Natural killer cell (primary cell): ENCODE measurements around the gene ARHGAP42. TPM values are rescaled to one million over a fixed set of nuclear protein-coding genes. Genes with fewer than 3 reads are reported as not detected.

Experiments
- ATAC-seq, 3 donors: fragments of 150-1000 bp in 2 of 3; fragments of 200-7000 bp in 1 of 3; cut with Tn5 transposase; 1 replicate in 1 of 3; 2 replicates in 2 of 3; pipeline ENCODE4 v1.10.0; 2021; ENCODE audit warnings: mild to moderate bottlenecking in 2 of 3, moderate library complexity in 2 of 3
- DNase-seq, 2 donors: peaks; one replicate each; pipeline versions ENCODE4 v3.0.0 to v3.0.0-alpha.2; 2013 to 2021; ENCODE audit warnings: mixed read lengths in 1 of 2
- H3K27ac ChIP-seq: one replicate; pipeline ENCODE4 v1.5.1; 2013; ENCODE audit warnings: mild to moderate bottlenecking, low read length
- H3K27me3 ChIP-seq: one replicate; pipeline ENCODE4 v1.6.1; 2013; ENCODE audit warnings: low read length; ENCODE audit not compliant: control insufficient read depth, insufficient read depth
- H3K36me3 ChIP-seq: one replicate; pipeline ENCODE4 v1.6.1; 2013; ENCODE audit warnings: low read length; ENCODE audit not compliant: control insufficient read depth, insufficient read depth
- H3K4me1 ChIP-seq: one replicate; pipeline ENCODE4 v1.6.1; 2013; ENCODE audit warnings: low read length; ENCODE audit not compliant: control insufficient read depth, insufficient read depth
- H3K4me3 ChIP-seq: one replicate; pipeline ENCODE4 v1.5.1; 2013; ENCODE audit warnings: low read length
- H3K9me3 ChIP-seq: one replicate; pipeline ENCODE4 v1.6.1; 2013; ENCODE audit warnings: low read length; ENCODE audit not compliant: control insufficient read depth, insufficient read depth
- H3K27ac Mint-ChIP-seq, 2 donors: one replicate each; pipeline ENCODE4 v1.8.0; 2022; ENCODE audit warnings: mild to moderate bottlenecking in 2 of 2, mixed read lengths in 2 of 2, moderate library complexity in 1 of 2
- H3K27me3 Mint-ChIP-seq, 2 donors: one replicate each; pipeline ENCODE4 v1.8.0; 2022; ENCODE audit warnings: low read depth in 2 of 2, mixed read lengths in 2 of 2
- H3K36me3 Mint-ChIP-seq: one replicate; pipeline ENCODE4 v1.8.0; 2022; ENCODE audit warnings: mixed read lengths
- H3K4me1 Mint-ChIP-seq, 2 donors: one replicate each; pipeline ENCODE4 v1.8.0; 2022; ENCODE audit warnings: mixed read lengths in 2 of 2
- H3K4me3 Mint-ChIP-seq: one replicate; pipeline ENCODE4 v1.8.0; 2022; ENCODE audit warnings: mild to moderate bottlenecking, moderate library complexity, mixed read lengths
- H3K9me3 Mint-ChIP-seq, 2 donors: one replicate each; pipeline ENCODE4 v1.8.0; 2022; ENCODE audit warnings: mixed read lengths in 2 of 2
- WGBS: methylation state at CpG from one replicate; pipeline ENCODE4 v1.1.7; 2013; ENCODE audit warnings: missing lambda C conversion rate; ENCODE audit not compliant: insufficient coverage; 5-methylcytosine and 5-hydroxymethylcytosine counted together
- intact Hi-C: fragments of 100-400 bp; cut with micrococcal nuclease; formaldehyde crosslinking; loops from one replicate; pipeline ENCODE4 v1.14.2; 2022
- total RNA-seq, 4 donors: library from RNA; stranded (reverse); fragments of 120-200 nt in 1 of 4; gene quantifications; one replicate each; pipeline versions ENCODE4 v1.2.3 to v1.2.4, GENCODE V29; 2013 to 2022
- TF ChIP-seq, protein P1 (sequence below): fragments of 200-600 bp; IDR thresholded peaks from one replicate; pipeline ENCODE4 v1.8.0; 2022; ENCODE audit warnings: antibody characterized with exemption

The ARHGAP42 gene
- total RNA-seq, 3 donors from 2014 or later (not counting 1 experiment from before 2014, with no cell fraction given), result 6.0 to 7.6 (median 6.4) TPM

DNA sequence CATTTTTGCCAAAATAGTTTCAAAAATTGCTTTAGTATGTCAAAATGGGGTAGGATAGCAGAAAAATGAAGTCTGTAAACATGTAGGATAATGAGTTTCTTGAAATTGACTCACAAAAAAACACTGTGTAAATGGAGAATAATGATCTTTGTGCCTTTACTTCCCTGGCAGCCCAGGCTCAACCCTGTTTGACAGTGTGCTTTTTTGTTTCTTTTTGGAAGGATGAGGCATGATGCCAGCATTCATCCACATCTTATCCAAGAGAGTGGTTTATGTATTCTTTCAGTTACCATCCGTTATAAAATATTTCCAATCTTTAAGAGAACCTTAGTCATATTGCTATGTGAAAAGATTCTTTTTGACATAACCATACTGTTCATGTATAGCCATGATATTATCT, 70.6 kb downstream of the ARHGAP42 start:
- no peaks in the 10 kb centered on the region for H3K27me3 Mint-ChIP-seq
- TF ChIP-seq, protein P1, sequence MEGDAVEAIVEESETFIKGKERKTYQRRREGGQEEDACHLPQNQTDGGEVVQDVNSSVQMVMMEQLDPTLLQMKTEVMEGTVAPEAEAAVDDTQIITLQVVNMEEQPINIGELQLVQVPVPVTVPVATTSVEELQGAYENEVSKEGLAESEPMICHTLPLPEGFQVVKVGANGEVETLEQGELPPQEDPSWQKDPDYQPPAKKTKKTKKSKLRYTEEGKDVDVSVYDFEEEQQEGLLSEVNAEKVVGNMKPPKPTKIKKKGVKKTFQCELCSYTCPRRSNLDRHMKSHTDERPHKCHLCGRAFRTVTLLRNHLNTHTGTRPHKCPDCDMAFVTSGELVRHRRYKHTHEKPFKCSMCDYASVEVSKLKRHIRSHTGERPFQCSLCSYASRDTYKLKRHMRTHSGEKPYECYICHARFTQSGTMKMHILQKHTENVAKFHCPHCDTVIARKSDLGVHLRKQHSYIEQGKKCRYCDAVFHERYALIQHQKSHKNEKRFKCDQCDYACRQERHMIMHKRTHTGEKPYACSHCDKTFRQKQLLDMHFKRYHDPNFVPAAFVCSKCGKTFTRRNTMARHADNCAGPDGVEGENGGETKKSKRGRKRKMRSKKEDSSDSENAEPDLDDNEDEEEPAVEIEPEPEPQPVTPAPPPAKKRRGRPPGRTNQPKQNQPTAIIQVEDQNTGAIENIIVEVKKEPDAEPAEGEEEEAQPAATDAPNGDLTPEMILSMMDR, result no peak
- no CpG with 5 or more reads among the region's 1 CpG for WGBS
- Histone ChIP-seq H3K27ac (no peak overlapping the region), H3K4me3 (no peak overlapping the region), H3K27me3 (no peaks in the 10 kb centered on the region), H3K4me1 (no peaks in the 10 kb centered on the region), H3K9me3 (no peaks in the 10 kb centered on the region), H3K36me3 (no peaks in the 10 kb centered on the region)
- no peak overlapping the region for H3K27ac Mint-ChIP-seq
- DNase-seq (no peak), ATAC-seq (no peak)
- H3K4me1 Mint-ChIP-seq, result peaks cover 0 to 12% of the 10 kb centered on the region in 2 donors
- intact Hi-C loops, result no loop called here
- H3K36me3 Mint-ChIP-seq, result no peaks in the 10 kb centered on the region
- no peak overlapping the region for H3K4me3 Mint-ChIP-seq
- H3K9me3 Mint-ChIP-seq, result no peaks in the 10 kb centered on the region

DNA sequence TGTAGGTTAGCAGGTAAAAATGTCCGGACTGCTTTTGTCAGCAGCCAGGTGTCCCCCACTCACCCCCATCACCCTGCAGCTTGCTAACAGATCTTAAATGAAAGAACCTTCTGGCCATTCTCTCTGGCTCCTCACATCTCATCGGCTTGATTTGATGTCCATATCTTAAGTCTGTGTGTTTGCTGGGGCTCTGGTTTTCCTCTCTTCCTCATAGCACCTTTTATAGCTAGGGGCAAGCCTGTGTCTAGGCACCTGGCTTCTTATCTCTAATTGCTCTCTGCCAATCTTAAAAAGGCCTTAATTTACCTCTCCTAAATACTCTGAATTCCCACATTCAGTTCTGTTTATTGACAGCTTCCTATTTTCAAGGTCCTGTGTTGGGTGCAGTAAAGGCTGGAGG, 72.0 kb downstream of the ARHGAP42 start:
- Mint-ChIP-seq H3K4me3 (no peak overlapping the region), H3K36me3 (no peaks in the 10 kb centered on the region), H3K4me1 (peaks cover 3 to 9% of the 10 kb centered on the region in 2 donors), H3K27me3 (no peaks in the 10 kb centered on the region), H3K9me3 (no peaks in the 10 kb centered on the region), H3K27ac (no peak overlapping the region)
- no peaks in the 10 kb centered on the region for H3K9me3 ChIP-seq
- no peaks in the 10 kb centered on the region for H3K4me1 ChIP-seq
- intact Hi-C loops, result no loop called here
- no peak overlapping the region for H3K4me3 ChIP-seq
- DNase-seq (no peak), ATAC-seq (no peak)
- whole genome bisulfite sequencing, result 73% methylated on average over 1 of the region's 2 CpGs
- H3K36me3 ChIP-seq, result no peaks in the 10 kb centered on the region
- TF ChIP-seq, protein P1, result no peak
- no peaks in the 10 kb centered on the region for H3K27me3 ChIP-seq
- H3K27ac ChIP-seq, result no peak overlapping the region

DNA sequence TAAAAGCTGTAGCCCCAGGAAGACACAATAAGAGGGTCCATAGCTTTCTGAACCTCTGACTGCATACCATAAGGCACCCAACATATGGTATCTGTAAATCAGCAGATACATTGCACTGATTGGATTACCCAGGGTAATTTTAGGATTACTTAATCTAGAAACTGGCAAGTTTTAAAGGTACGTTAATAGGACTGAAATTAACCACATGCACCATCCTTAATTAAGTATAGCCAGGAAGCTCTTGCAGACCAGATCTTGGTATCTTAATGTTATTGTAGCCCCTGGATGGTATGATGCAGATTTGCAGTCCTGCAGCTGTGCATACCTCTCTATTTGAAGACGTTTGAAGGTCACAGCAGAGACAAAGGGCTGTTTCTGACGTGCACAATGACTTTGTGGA, 72.8 kb downstream of the ARHGAP42 start:
- Mint-ChIP-seq H3K9me3 (no peaks in the 10 kb centered on the region), H3K27me3 (no peaks in the 10 kb centered on the region), H3K27ac (no peak overlapping the region), H3K36me3 (no peaks in the 10 kb centered on the region), H3K4me3 (no peak overlapping the region), H3K4me1 (peaks cover 7 to 9% of the 10 kb centered on the region in 2 donors)
- Histone ChIP-seq H3K36me3 (no peaks in the 10 kb centered on the region), H3K27me3 (no peaks in the 10 kb centered on the region), H3K27ac (no peak overlapping the region), H3K4me1 (no peaks in the 10 kb centered on the region), H3K9me3 (no peaks in the 10 kb centered on the region), H3K4me3 (no peak overlapping the region)
- ATAC-seq, result no peak
- whole genome bisulfite sequencing, result 80% methylated on average over 2 of the region's 3 CpGs
- no peak for DNase-seq
- intact Hi-C loops, result no loop called here
- TF ChIP-seq, protein P1, result no peak

DNA sequence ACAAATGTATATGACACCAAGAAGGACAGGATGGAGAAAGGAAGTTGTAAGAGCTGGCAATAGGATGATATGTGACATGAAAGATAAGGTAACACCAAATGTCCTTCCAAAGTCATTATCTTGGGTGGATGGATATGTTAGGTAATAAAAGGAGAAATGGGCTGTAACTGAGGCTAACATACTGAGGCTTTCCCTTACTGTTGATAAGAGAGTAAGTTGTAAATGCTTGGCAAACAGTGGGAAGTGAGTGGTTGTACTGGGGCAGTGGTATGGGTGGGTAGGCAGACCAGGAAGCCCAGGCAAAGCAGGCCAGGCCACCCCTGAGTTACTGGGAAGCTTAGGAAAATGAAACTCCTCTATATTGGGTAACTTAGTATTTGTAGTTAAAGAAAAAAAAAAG, 73.7 kb downstream of the ARHGAP42 start:
- TF ChIP-seq, protein P1, result no peak

More for the DNA sequence above, 73.7 kb downstream of the ARHGAP42 start:
- Histone ChIP-seq H3K27ac (no peak overlapping the region), H3K4me1 (no peaks in the 10 kb centered on the region), H3K27me3 (no peaks in the 10 kb centered on the region), H3K9me3 (no peaks in the 10 kb centered on the region), H3K4me3 (no peak overlapping the region), H3K36me3 (no peaks in the 10 kb centered on the region)
- intact Hi-C loops, result no loop called here
- Mint-ChIP-seq H3K36me3 (no peaks in the 10 kb centered on the region), H3K4me3 (no peak overlapping the region), H3K27ac (no peak overlapping the region), H3K27me3 (no peaks in the 10 kb centered on the region), H3K9me3 (no peaks in the 10 kb centered on the region), H3K4me1 (peaks cover 7 to 9% of the 10 kb centered on the region in 2 donors)
- DNase-seq (no peak), ATAC-seq (no peak)
